Chondrocyte (in vitro differentiated cells): ENCODE results near the gene RAB14. TPM values are rescaled to one million over a fixed set of nuclear protein-coding genes. Genes with fewer than 3 reads are reported as not detected.

Experiments used
- DNase-seq: peaks from one replicate; pipeline ENCODE4 v3.0.0; 2021; ENCODE audit warnings: mixed read lengths, low spot score
- H3K27ac Mint-ChIP-seq: one replicate; pipeline ENCODE4 v1.8.0; 2021; ENCODE audit warnings: mild to moderate bottlenecking, moderate library complexity, mixed read lengths; ENCODE audit not compliant: unreplicated experiment
- H3K27me3 Mint-ChIP-seq: 2 replicates; pipeline ENCODE4 v1.8.0; 2021; ENCODE audit warnings: low read depth, mixed read lengths
- H3K36me3 Mint-ChIP-seq: 2 replicates; pipeline ENCODE4 v1.8.0; 2021; ENCODE audit warnings: low read depth, mixed read lengths
- H3K4me1 Mint-ChIP-seq: 2 replicates; pipeline ENCODE4 v1.8.0; 2021; ENCODE audit warnings: low read depth, mild to moderate bottlenecking, mixed read lengths
- H3K4me3 Mint-ChIP-seq: one replicate; pipeline ENCODE4 v1.8.0; 2021; ENCODE audit warnings: mild to moderate bottlenecking, moderate library complexity, mixed read lengths; ENCODE audit not compliant: unreplicated experiment
- H3K9me3 Mint-ChIP-seq: 2 replicates; pipeline ENCODE4 v1.8.0; 2021; ENCODE audit warnings: low read depth, mixed read lengths
- CTCF ChIP-seq: fragments of 200-600 bp; sonication (generic); IDR thresholded peaks from 2 replicates; pipeline ENCODE4 v1.5.0; 2021; ENCODE audit warnings: antibody characterized with exemption, mild to moderate bottlenecking, moderate library complexity
- total RNA-seq: library from RNA; stranded (reverse); gene quantifications from 3 replicates; pipeline ENCODE4 v1.2.1, GENCODE V29; 2021

RAB14 gene
- total RNA-seq, 1 donor from 2014 or later: 64.3 TPM

DNA sequence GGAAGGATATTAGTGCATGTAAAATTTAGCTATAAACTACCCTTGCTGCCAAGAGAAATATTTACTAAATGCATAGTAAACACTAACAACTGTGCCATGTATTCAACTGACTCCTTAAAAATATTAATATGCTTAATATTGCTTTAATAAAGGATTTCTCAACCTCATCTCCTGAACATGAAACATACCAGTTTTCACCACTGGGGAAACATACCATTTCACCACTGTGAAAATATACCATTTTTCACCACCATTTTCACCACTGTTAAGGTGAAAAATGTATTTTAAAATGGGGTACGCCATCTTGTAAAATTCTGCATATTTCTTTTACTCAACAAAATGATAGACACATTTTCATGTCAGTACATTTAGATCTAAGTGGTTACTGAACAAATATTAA, 4.5 kb downstream of the RAB14 start:
- DNase-seq: no peak
- Mint-ChIP-seq H3K27me3 (no peaks in the 10 kb centered on the region), H3K4me3 (no peak overlapping the region), H3K36me3 (no peaks in the 10 kb centered on the region), H3K4me1 (peaks cover 76% of the 10 kb centered on the region), H3K9me3 (no peaks in the 10 kb centered on the region), H3K27ac (no peak overlapping the region)
- peak; percentile 53 for TF ChIP-seq CTCF

- no peak for TF ChIP-seq CTCF
- H3K4me1 Mint-ChIP-seq: peaks cover 80% of the 10 kb centered on the region
- no peak for DNase-seq
- no peaks in the 10 kb centered on the region for H3K27me3 Mint-ChIP-seq
- no peaks in the 10 kb centered on the region for H3K9me3 Mint-ChIP-seq
- H3K36me3 Mint-ChIP-seq: no peaks in the 10 kb centered on the region
- no peak overlapping the region for H3K4me3 Mint-ChIP-seq
- H3K27ac Mint-ChIP-seq: no peak overlapping the region
Measured at GRCh38 chr9:121196389-121196788, 5.3 kb downstream of the RAB14 start.

- Mint-ChIP-seq H3K9me3 (no peaks in the 10 kb centered on the region), H3K27ac (no peak overlapping the region), H3K4me3 (no peak overlapping the region), H3K4me1 (peaks cover 82% of the 10 kb centered on the region), H3K27me3 (no peaks in the 10 kb centered on the region), H3K36me3 (no peaks in the 10 kb centered on the region)
- DNase-seq: no peak
- TF ChIP-seq CTCF: no peak
Measured at GRCh38 chr9:121194730-121195129, 6.9 kb downstream of the RAB14 start.

GRCh38 chr9:121192959-121193640, 8.6 kb downstream of the RAB14 start:
- Mint-ChIP-seq H3K4me1 (peaks cover 74% of the 10 kb centered on the region), H3K4me3 (no peak overlapping the region), H3K36me3 (no peaks in the 10 kb centered on the region), H3K9me3 (no peaks in the 10 kb centered on the region), H3K27me3 (no peaks in the 10 kb centered on the region), H3K27ac (peak overlapping the region; percentile 51)
- DNase-seq: no peak
- TF ChIP-seq CTCF: no peak

- no peak for DNase-seq
- Mint-ChIP-seq H3K36me3 (no peaks in the 10 kb centered on the region), H3K27me3 (no peaks in the 10 kb centered on the region), H3K27ac (peak overlapping the region; percentile 45), H3K4me3 (no peak overlapping the region), H3K9me3 (no peaks in the 10 kb centered on the region), H3K4me1 (peaks cover 74% of the 10 kb centered on the region)
- TF ChIP-seq CTCF: no peak
Measured at GRCh38 chr9:121192518-121192917, 9.2 kb downstream of the RAB14 start.
